Mucosa of descending colon (tissue), 3 donors: ENCODE results near the gene ALPG. TPM values are rescaled to one million over a fixed set of nuclear protein-coding genes. Genes with fewer than 3 reads are reported as not detected.
"Not testable (repeated sequence)": the region's sequence is repeated elsewhere in the genome, so short reads cannot be mapped to it uniquely, and the experiment has no call there.

Experiments
- ATAC-seq: fragments of 200-7000 bp; cut with Tn5 transposase; one replicate; pipeline ENCODE4 v1.9.1; 2020; ENCODE audit warnings: mild to moderate bottlenecking, moderate library complexity
- DNase-seq, 3 donors: peaks; one replicate each; pipeline ENCODE4 v3.0.0-alpha.2; 2020
- H3K36me3 ChIP-seq: fragments of 200-600 bp; one replicate; pipeline ENCODE4 v1.8.0; 2021; ENCODE audit warnings: low read depth, mild to moderate bottlenecking
- H3K4me1 ChIP-seq: fragments of 200-600 bp; one replicate; pipeline ENCODE4 v1.8.0; 2021; ENCODE audit warnings: low read depth, mild to moderate bottlenecking
- H3K4me3 ChIP-seq: fragments of 200-600 bp; one replicate; pipeline ENCODE4 v1.8.0; 2021; ENCODE audit warnings: mild to moderate bottlenecking
- H3K9me3 ChIP-seq: fragments of 200-600 bp; one replicate; pipeline ENCODE4 v1.8.0; 2021; ENCODE audit warnings: mild to moderate bottlenecking
- CTCF ChIP-seq: fragments of 200-600 bp; IDR thresholded peaks from one replicate; pipeline ENCODE4 v1.8.0; 2022; ENCODE audit warnings: antibody characterized with exemption, mild to moderate bottlenecking
- intact Hi-C, 2 donors: fragments of 100-400 bp; cut with DNase I in 1 of 2; cut with micrococcal nuclease in 1 of 2; formaldehyde crosslinking; loops; one replicate each; pipeline versions ENCODE4 v1.11.0 to v1.11.1; 2022; cut with DNase I, micrococcal nuclease
- total RNA-seq, 3 donors: library from RNA; stranded (reverse); fragmentation: NEBNext Ultra II Directional in 2 of 3; extraction: Animal tissue kit (Norgen Biotek cat#: 25700) in 2 of 3; gene quantifications; one replicate each; pipeline versions ENCODE4 v1.2.1 to v1.2.4, GENCODE V29; 2021 to 2023
- donor health status: DM: no; HTN: no; CAD: no; lungs with moderate emphysema.
- donor health status: DM: no; HTN: no; CAD: no.
- donor health status: DM: no; HTN: yes; CAD: no.

Gene ALPG
- total RNA-seq, 3 donors from 2014 or later, result 0.54 to 8.1 (median 0.61) TPM

DNA sequence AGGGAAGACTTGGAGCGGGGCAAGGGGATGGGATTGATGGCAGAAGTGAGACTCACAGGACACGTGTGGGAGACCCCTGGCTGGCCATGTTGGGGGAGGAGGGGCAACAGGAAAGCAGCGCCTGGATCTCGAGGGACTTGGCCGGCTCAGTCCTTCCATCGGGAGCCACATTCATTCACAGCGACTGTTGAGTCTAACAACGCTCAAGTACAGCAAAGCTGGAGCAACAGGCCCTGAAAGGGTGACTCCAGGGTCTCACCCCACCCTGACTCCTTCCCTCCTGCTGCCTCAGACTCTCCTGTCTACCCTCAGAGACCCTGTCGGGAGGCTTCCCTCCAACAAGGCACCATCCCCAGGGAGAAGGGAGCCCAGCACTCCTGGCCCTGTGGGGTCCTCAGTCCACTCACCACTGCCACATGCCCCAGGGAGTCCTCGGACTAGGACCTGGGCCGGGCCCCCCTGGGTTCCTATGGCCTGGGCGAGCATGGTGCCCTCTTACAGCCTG lies 34.6 kb downstream of the ALPG start:
- DNase-seq (no peak), ATAC-seq (no peak)
- TF ChIP-seq CTCF, result no peak
- Histone ChIP-seq H3K9me3 (no peaks in the 10 kb centered on the region), H3K4me3 (no peak overlapping the region), H3K36me3 (no peaks in the 10 kb centered on the region), H3K4me1 (no peaks in the 10 kb centered on the region)
- intact Hi-C loops, result loop anchor here (10.0 kb wide), 1 partner anchor 536 kb away; no protein-coding TSS in a partner anchor

GRCh38 chr2:232441922-232442321 lies 35.3 kb downstream of the ALPG start:
- intact Hi-C loops, result loop anchor here (10.0 kb wide), 1 partner anchor 537 kb away; no protein-coding TSS in a partner anchor
- not testable (repeated sequence) for ATAC-seq, DNase-seq

DNA sequence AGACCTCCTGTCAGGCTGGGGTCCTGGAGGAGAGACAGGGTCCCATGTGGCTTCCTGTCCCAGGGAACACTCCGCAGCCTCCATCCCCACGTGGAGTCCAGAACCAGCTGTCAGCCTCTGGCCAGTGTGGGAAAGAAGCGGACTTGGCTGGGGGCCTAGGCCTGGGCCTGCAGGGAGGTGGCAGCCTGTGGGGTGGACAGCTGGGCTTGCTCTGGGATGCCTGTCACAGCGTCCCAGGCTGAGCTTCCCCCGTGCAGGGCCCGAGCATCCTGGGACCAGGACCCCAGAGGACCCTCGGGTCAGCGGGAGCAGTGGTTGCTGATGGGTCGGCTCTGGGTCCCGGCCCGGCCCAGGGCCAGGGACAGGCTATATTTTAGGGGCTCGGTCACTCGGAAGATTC lies 35.8 kb downstream of the ALPG start:
- not testable (repeated sequence) for DNase-seq, H3K4me1 ChIP-seq, H3K9me3 ChIP-seq, H3K36me3 ChIP-seq, ATAC-seq, H3K4me3 ChIP-seq
- intact Hi-C loops, result loop anchor here (10.0 kb wide), 1 partner anchor 538 kb away; no protein-coding TSS in a partner anchor

More at GRCh38 chr2:232441922-232442321, 35.3 kb downstream of the ALPG start:
- H3K9me3 ChIP-seq, H3K36me3 ChIP-seq, H3K4me1 ChIP-seq, H3K4me3 ChIP-seq: not testable (repeated sequence)

- H3K9me3 ChIP-seq, H3K4me1 ChIP-seq, H3K36me3 ChIP-seq, ATAC-seq, H3K4me3 ChIP-seq, DNase-seq: not testable (repeated sequence)
- intact Hi-C loops, result loop anchor here (10.0 kb wide), 1 partner anchor 538 kb away; no protein-coding TSS in a partner anchor
Measured at GRCh38 chr2:232443047-232443446, 36.4 kb downstream of the ALPG start.

DNA sequence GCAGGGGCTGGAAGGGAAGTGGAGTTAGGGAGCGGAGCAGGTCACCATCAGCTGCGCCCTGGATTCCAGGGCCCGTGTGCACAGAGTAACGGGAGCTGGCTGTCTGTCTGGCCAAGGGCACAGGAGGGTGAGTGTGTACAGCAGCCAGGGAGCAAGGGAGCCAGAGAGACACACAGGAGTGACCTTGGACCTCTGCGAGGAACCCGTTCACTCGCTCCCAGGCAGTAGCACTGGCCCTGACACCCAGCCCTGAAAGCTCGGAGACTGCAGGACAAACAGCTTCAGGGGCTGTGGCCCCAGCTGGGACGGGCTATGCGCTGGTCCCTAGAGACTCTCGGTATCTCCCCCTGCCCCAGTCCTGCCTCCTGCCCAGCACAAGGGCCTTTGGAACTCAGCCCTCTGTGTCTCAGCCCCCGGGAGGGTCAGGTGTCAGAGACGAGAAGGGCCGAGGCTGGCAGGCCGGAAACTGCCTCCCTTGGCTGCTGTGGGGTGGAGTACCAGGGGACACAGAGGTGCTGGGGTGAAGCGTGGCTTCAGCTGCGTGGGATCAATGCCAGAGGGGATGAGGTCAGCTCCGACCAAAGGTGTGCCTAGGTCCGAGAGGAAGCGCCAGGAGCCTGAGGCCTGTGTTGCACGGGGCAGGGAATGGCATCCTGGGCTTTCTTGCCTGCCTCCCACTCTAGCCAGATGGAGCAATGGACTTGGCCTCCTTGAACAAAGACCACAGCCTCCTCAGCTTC lies 37.2 kb downstream of the ALPG start:
- not testable (repeated sequence) for DNase-seq, ATAC-seq, H3K36me3 ChIP-seq, H3K9me3 ChIP-seq, H3K4me3 ChIP-seq, H3K4me1 ChIP-seq
- intact Hi-C loops, result loop anchor here (10.0 kb wide), 1 partner anchor 539 kb away; no protein-coding TSS in a partner anchor

GRCh38 chr2:232444409-232445148 lies 37.9 kb downstream of the ALPG start:
- Histone ChIP-seq H3K36me3 (no peaks in the 10 kb centered on the region), H3K9me3 (no peaks in the 10 kb centered on the region), H3K4me1 (no peaks in the 10 kb centered on the region), H3K4me3 (no peak overlapping the region)
- ATAC-seq (peak; percentile 58), DNase-seq (peak in 2 of 3 donors; percentile 64 to 71)
- intact Hi-C loops, result loop anchor here (5.0 to 10.0 kb wide), 2 partner anchors 73 to 540 kb away; no protein-coding TSS in a partner anchor
- TF ChIP-seq CTCF, result peak; percentile 74

DNA sequence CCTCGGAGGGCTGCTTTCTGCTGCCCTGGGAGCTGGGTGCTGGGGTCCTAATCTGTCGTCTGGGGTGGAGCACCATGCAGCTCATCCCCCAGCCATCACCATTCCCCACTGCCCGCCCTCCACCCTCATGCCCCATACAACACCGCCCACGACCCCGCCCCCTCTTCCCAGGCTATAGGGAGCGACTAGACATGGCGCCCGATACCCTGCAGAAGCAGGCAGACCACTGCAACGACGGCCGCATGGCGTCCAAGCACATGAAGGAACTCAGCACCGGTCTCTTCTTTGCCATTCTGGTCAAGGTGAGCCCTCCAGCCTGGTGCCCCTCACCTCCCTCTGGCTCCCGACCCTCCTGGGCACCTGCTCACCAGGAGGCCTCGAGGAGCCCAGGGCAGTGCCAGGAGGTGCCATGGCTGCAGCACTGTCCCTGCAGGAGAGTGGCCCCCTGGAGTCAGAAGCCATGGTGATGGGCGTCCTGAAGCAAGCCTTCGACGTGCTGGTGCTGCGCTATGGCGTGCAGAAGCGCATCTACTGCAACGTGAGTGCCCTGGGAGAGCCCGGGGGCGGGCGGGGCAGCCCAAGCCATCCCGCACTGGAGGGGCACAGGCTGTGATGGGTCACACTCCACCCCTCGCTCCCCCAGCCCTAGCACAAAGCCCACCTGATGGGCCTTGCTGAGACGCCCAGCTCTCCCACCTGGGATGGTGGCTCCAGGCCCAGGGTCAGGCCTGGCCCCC lies 38.7 kb downstream of the ALPG start:
- not testable (repeated sequence) for H3K4me3 ChIP-seq, H3K36me3 ChIP-seq, ATAC-seq, DNase-seq, H3K9me3 ChIP-seq, H3K4me1 ChIP-seq
- intact Hi-C loops, result loop anchor here (5.0 to 10.0 kb wide), 2 partner anchors 72 to 541 kb away; no protein-coding TSS in a partner anchor

- not testable (repeated sequence) for H3K4me1 ChIP-seq, H3K9me3 ChIP-seq, DNase-seq, H3K4me3 ChIP-seq, H3K36me3 ChIP-seq
- intact Hi-C loops, result loop anchor here (5.0 to 10.0 kb wide), 2 partner anchors 71 to 542 kb away; no protein-coding TSS in a partner anchor
- peak; percentile 46 for ATAC-seq
Measured at GRCh38 chr2:232446266-232446777, 39.7 kb downstream of the ALPG start.
